ENCODE data around the gene PDE6A.

- no peak for TF ChIP-seq EZH2 (IDR thresholded peaks at IDR 0.05; ENCODE audit: insufficient read depth, poor library complexity, severe bottlenecking)
- TF ChIP-seq EZH2phosphoT487 (IDR thresholded peaks at IDR 0.05; ENCODE audit: insufficient read depth, low read depth), result no peak
Observed at GRCh38 chr5:149981206-149981605, 36.6 kb upstream of the PDE6A start.
